ENCODE results near the gene ARHGEF16.

- TF ChIP-seq, protein P1, sequence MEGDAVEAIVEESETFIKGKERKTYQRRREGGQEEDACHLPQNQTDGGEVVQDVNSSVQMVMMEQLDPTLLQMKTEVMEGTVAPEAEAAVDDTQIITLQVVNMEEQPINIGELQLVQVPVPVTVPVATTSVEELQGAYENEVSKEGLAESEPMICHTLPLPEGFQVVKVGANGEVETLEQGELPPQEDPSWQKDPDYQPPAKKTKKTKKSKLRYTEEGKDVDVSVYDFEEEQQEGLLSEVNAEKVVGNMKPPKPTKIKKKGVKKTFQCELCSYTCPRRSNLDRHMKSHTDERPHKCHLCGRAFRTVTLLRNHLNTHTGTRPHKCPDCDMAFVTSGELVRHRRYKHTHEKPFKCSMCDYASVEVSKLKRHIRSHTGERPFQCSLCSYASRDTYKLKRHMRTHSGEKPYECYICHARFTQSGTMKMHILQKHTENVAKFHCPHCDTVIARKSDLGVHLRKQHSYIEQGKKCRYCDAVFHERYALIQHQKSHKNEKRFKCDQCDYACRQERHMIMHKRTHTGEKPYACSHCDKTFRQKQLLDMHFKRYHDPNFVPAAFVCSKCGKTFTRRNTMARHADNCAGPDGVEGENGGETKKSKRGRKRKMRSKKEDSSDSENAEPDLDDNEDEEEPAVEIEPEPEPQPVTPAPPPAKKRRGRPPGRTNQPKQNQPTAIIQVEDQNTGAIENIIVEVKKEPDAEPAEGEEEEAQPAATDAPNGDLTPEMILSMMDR (IDR thresholded peaks at IDR 0.05 in 8 of 11, conservative IDR thresholded peaks at IDR 0.05 in 3 of 11) = no peak
- TF ChIP-seq POLR2AphosphoS5 (IDR thresholded peaks at IDR 0.05) (no peak), POLR2A (IDR thresholded peaks at IDR 0.05) (no peak)
Measured at GRCh38 chr1:3434406-3435110, 19.9 kb upstream of the ARHGEF16 start.

Data from spleen (tissue), 7 donors.